Measurements from ENCODE around the gene CCDC27. TPM values are rescaled to one million over a fixed set of nuclear protein-coding genes. Genes with fewer than 3 reads are reported as not detected.

CCDC27 gene
- polyA plus RNA-seq, 3 donors, result not detected

- peaks cover 0 to 8% of the 10 kb centered on the region in 2 donors for H3K9me3 ChIP-seq (replicated peaks in 1 of 2; ENCODE audit: control insufficient read depth in 1 of 2, insufficient read depth in 1 of 2, low read length in 2 of 2)
- H3K4me3 ChIP-seq (replicated peaks in 1 of 3; ENCODE audit: low read depth in 2 of 3, low read length in 3 of 3), result no peak overlapping the region
- no peaks in the 10 kb centered on the region for H4K20me1 ChIP-seq (ENCODE audit: insufficient read depth, low read length)
- no peak overlapping the region for H2AFZ ChIP-seq (ENCODE audit: insufficient read depth, low read depth, low read length, poor library complexity, severe bottlenecking)
- H3K27me3 ChIP-seq (ENCODE audit: control insufficient read depth in 2 of 2, insufficient read depth in 2 of 2, low read length in 2 of 2), result peaks cover 0 to 3% of the 10 kb centered on the region in 2 donors
- peaks cover 16 to 26% (median 18%) of the 10 kb centered on the region in 3 donors for H3K27me3 Mint-ChIP-seq (ENCODE audit: low read depth in 3 of 3)
- H3K36me3 ChIP-seq (replicated peaks in 1 of 2; ENCODE audit: control insufficient read depth in 1 of 2, insufficient read depth in 2 of 2, low read length in 2 of 2), result no peaks in the 10 kb centered on the region
- H3K4me1 Mint-ChIP-seq, result peaks cover 7% of the 10 kb centered on the region
- no peak overlapping the region for H3K4me2 ChIP-seq (replicated peaks; ENCODE audit: extremely low read depth, low read length, poor library complexity, severe bottlenecking)
- WGBS (ENCODE audit: insufficient coverage), result 83% methylated on average over 11 of the region's 11 CpGs
- no peak overlapping the region for H3K4me3 Mint-ChIP-seq
- H3K27ac ChIP-seq (ENCODE audit: low read depth in 1 of 2, low read length in 2 of 2), result no peak overlapping the region
- H3K36me3 Mint-ChIP-seq, result no peaks in the 10 kb centered on the region
- TF ChIP-seq, protein P1, sequence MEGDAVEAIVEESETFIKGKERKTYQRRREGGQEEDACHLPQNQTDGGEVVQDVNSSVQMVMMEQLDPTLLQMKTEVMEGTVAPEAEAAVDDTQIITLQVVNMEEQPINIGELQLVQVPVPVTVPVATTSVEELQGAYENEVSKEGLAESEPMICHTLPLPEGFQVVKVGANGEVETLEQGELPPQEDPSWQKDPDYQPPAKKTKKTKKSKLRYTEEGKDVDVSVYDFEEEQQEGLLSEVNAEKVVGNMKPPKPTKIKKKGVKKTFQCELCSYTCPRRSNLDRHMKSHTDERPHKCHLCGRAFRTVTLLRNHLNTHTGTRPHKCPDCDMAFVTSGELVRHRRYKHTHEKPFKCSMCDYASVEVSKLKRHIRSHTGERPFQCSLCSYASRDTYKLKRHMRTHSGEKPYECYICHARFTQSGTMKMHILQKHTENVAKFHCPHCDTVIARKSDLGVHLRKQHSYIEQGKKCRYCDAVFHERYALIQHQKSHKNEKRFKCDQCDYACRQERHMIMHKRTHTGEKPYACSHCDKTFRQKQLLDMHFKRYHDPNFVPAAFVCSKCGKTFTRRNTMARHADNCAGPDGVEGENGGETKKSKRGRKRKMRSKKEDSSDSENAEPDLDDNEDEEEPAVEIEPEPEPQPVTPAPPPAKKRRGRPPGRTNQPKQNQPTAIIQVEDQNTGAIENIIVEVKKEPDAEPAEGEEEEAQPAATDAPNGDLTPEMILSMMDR (IDR thresholded peaks at IDR 0.05), result no peak
- no peaks in the 10 kb centered on the region for H3K79me2 ChIP-seq (ENCODE audit: insufficient read depth, low read length)
- peaks cover 3 to 21% (median 16%) of the 10 kb centered on the region in 7 donors for H3K9me3 Mint-ChIP-seq
- intact Hi-C loops (cut with micrococcal nuclease), result no loop called here
- H3K9ac ChIP-seq (ENCODE audit: insufficient read depth, low read length, poor library complexity, severe bottlenecking), result no peak overlapping the region
- H3K4me1 ChIP-seq (ENCODE audit: control insufficient read depth in 1 of 2, insufficient read depth in 2 of 2, low read length in 2 of 2), result no peaks in the 10 kb centered on the region
- DNase-seq, result no peak
- H3K27ac Mint-ChIP-seq, result no peak overlapping the region
These were observed 52.8 kb downstream of the CCDC27 start for GRCh38 chr1:3805038-3805437.

DNA sequence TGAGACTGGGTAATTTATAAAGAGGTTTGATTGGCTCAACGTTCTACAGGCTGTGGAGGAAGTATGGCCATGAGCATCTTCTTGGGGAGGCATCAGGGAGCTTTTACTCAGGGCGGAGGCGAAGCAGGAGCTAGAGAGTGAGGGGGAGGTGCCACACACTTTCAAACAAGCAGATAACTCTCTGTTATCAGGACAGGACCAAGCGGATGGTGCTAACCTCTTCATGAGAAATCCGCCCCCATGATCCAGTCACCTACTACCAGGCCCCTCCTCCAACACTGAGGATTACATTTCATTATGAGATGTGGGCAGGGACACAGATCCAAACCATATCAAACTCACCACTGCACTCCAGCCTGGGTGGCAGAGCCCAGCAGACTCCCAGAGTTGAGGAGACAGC is 55.5 kb downstream of the CCDC27 start:
- H3K4me2 ChIP-seq (replicated peaks; ENCODE audit: extremely low read depth, low read length, poor library complexity, severe bottlenecking), result no peak overlapping the region
- no peaks in the 10 kb centered on the region for H3K36me3 ChIP-seq (replicated peaks in 1 of 2; ENCODE audit: control insufficient read depth in 1 of 2, insufficient read depth in 2 of 2, low read length in 2 of 2)
- H2AFZ ChIP-seq (ENCODE audit: insufficient read depth, low read depth, low read length, poor library complexity, severe bottlenecking), result no peak overlapping the region
- peaks cover 3% of the 10 kb centered on the region for H3K4me1 Mint-ChIP-seq
- peaks cover 0 to 8% of the 10 kb centered on the region in 2 donors for H3K9me3 ChIP-seq (replicated peaks in 1 of 2; ENCODE audit: control insufficient read depth in 1 of 2, insufficient read depth in 1 of 2, low read length in 2 of 2)
- H3K9ac ChIP-seq (ENCODE audit: insufficient read depth, low read length, poor library complexity, severe bottlenecking), result no peak overlapping the region
- H3K4me1 ChIP-seq (ENCODE audit: control insufficient read depth in 1 of 2, insufficient read depth in 2 of 2, low read length in 2 of 2), result no peaks in the 10 kb centered on the region
- no peak for DNase-seq
- intact Hi-C loops (cut with micrococcal nuclease), result no loop called here
- H3K27ac Mint-ChIP-seq, result no peak overlapping the region
- H3K4me3 ChIP-seq (replicated peaks in 1 of 3; ENCODE audit: low read depth in 2 of 3, low read length in 3 of 3), result no peak overlapping the region
- no peaks in the 10 kb centered on the region for H4K20me1 ChIP-seq (ENCODE audit: insufficient read depth, low read length)
- no CpG with 5 or more reads among the region's 5 CpGs for WGBS (ENCODE audit: insufficient coverage)
- TF ChIP-seq, protein P1 (IDR thresholded peaks at IDR 0.05), result no peak
- H3K27ac ChIP-seq (ENCODE audit: low read depth in 1 of 2, low read length in 2 of 2), result no peak overlapping the region
- peaks cover 7 to 19% (median 11%) of the 10 kb centered on the region in 3 donors for H3K27me3 Mint-ChIP-seq (ENCODE audit: low read depth in 3 of 3)
- no peaks in the 10 kb centered on the region for H3K36me3 Mint-ChIP-seq
- peaks cover 3 to 20% (median 16%) of the 10 kb centered on the region in 7 donors for H3K9me3 Mint-ChIP-seq
- no peaks in the 10 kb centered on the region for H3K27me3 ChIP-seq (ENCODE audit: control insufficient read depth in 2 of 2, insufficient read depth in 2 of 2, low read length in 2 of 2)
- H3K79me2 ChIP-seq (ENCODE audit: insufficient read depth, low read length), result no peaks in the 10 kb centered on the region
- H3K4me3 Mint-ChIP-seq, result no peak overlapping the region
